ENCODE results near the gene CRTAC1. TPM values are rescaled to one million over a fixed set of nuclear protein-coding genes. Genes with fewer than 3 reads are reported as not detected.

The CRTAC1 gene
- total RNA-seq, 1 donor from 2014 or later, result 0.30 TPM

DNA sequence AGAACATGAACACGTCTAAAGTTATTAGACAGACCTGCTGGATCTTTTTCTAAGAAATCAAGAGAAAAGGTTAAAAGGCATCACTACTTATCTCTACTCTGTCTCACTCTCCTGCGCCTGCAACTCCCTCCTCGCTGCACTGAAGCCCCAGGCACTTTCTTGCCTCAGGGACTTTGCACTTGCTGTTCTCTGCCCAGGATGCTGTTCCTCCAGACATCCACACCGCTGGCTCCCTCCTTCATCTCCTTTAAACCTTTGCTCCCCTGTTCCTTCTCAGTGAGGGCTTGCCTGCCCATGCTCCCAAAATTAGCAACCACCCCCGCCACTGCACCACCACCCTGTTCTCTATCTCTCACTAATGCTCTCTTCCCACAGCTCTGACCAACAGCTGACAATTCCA is 93.4 kb downstream of the CRTAC1 start:
- Histone ChIP-seq H3K4me1 (no peaks in the 10 kb centered on the region), H3K27ac (no peak overlapping the region), H3K4me2 (no peak overlapping the region), H4K20me1 (ENCODE audit: low read depth) (no peaks in the 10 kb centered on the region), H3F3A (ENCODE audit: low read depth) (no peaks in the 10 kb centered on the region), H3K9ac (no peak overlapping the region), H3K36me3 (no peaks in the 10 kb centered on the region), H3K9me3 (ENCODE audit: low read depth) (no peaks in the 10 kb centered on the region), H3K27me3 (no peaks in the 10 kb centered on the region), H3K79me2 (ENCODE audit: low read depth) (no peaks in the 10 kb centered on the region), H3K4me3 (no peak overlapping the region), H2AFZ (replicated peaks) (no peak overlapping the region)
- Mint-ChIP-seq H3K4me1 (no peaks in the 10 kb centered on the region), H3K9me3 (no peaks in the 10 kb centered on the region), H3K36me3 (no peaks in the 10 kb centered on the region), H3K4me3 (no peak overlapping the region), H3K27me3 (ENCODE audit: insufficient read depth, low read depth) (peaks cover 7% of the 10 kb centered on the region), H3K27ac (no peak overlapping the region)
- DNase-seq (ENCODE audit: low spot score), result no peak
- no peak for TF ChIP-seq CTCF (IDR thresholded peaks at IDR 0.05)

DNA sequence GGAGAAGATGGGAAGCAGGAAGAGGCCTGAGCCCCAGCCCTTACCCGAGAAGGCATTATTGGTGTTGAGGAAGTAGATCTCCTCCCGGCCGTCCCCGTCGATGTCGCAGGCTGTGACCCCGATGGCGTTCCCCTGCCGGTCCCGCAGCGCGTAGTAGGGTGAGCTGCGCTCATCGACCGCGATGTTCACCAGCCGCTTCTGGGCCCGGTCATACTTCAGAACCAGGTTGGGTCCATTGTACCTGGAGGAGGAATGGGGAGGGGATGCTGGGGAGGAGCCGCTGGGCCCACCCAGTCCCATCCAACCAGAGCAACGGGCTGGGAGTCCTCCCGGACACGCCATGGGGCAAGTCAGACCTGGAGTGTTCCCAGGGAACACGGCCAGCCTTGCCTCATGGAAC is 94.3 kb downstream of the CRTAC1 start:
- no peak overlapping the region for H3K4me3 Mint-ChIP-seq
- H3K36me3 Mint-ChIP-seq, result no peaks in the 10 kb centered on the region
- H4K20me1 ChIP-seq (ENCODE audit: low read depth), result no peaks in the 10 kb centered on the region
- no peaks in the 10 kb centered on the region for H3K27me3 ChIP-seq
- H3K4me1 ChIP-seq, result no peaks in the 10 kb centered on the region
- H3K4me2 ChIP-seq, result no peak overlapping the region
- no peak overlapping the region for H3K9ac ChIP-seq
- no peaks in the 10 kb centered on the region for H3K79me2 ChIP-seq (ENCODE audit: low read depth)
- H3K27ac Mint-ChIP-seq, result no peak overlapping the region
- no peak for DNase-seq (ENCODE audit: low spot score)
- H3K9me3 ChIP-seq (ENCODE audit: low read depth), result no peaks in the 10 kb centered on the region
- TF ChIP-seq CTCF (IDR thresholded peaks at IDR 0.05) (no peak), EZH2phosphoT487 (IDR thresholded peaks at IDR 0.05) (no peak), EZH2 (IDR thresholded peaks at IDR 0.05) (no peak)
- H2AFZ ChIP-seq (replicated peaks), result no peak overlapping the region
- H3K27me3 Mint-ChIP-seq (ENCODE audit: insufficient read depth, low read depth), result peaks cover 9% of the 10 kb centered on the region
- H3K36me3 ChIP-seq, result no peaks in the 10 kb centered on the region
- H3K27ac ChIP-seq, result no peak overlapping the region
- no peak overlapping the region for H3K4me3 ChIP-seq
- H3K4me1 Mint-ChIP-seq, result no peaks in the 10 kb centered on the region
- no peaks in the 10 kb centered on the region for H3K9me3 Mint-ChIP-seq
- no peaks in the 10 kb centered on the region for H3F3A ChIP-seq (ENCODE audit: low read depth)

DNA sequence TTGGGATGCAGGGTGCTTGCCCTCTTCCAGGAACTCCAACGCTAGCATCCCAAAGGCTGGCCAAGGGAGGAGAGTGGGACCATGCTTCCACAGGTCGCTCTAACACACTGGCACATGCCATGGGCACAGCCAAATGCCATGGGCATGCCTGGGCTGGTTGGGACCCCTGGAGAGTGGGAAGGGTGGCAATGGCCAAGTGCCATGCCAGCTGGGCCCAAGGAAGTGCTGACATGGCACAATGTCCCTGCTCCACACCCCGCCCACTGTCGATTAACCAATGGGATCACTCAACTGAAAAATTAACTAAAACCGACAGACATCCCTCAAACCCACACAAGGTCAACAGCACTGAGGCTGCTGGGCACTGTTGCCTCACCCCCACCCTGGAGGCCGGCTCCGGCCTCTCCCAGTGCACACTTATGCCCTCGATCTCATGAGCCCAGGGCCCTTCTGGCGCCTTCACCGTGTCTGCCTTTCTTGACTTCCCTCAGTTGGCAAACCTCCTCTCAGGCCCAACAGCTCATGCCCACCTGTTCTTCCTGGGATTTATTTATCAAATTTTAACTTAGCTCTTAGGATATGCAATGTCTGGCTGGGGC is 97.4 kb downstream of the CRTAC1 start:
- no peak overlapping the region for H3K27ac Mint-ChIP-seq

More for the DNA sequence above, 97.4 kb downstream of the CRTAC1 start:
- no peaks in the 10 kb centered on the region for H3K79me2 ChIP-seq (ENCODE audit: low read depth)
- no peaks in the 10 kb centered on the region for H3K9me3 Mint-ChIP-seq
- TF ChIP-seq CTCF (IDR thresholded peaks at IDR 0.05), result no peak
- TF ChIP-seq EZH2 (IDR thresholded peaks at IDR 0.05), result no peak
- no peak for TF ChIP-seq EZH2phosphoT487 (IDR thresholded peaks at IDR 0.05)
- H3K36me3 ChIP-seq, result no peaks in the 10 kb centered on the region
- no peak overlapping the region for H3K4me3 Mint-ChIP-seq
- no peak overlapping the region for H3K9ac ChIP-seq
- DNase-seq (ENCODE audit: low spot score), result no peak
- H3K9me3 ChIP-seq (ENCODE audit: low read depth), result no peaks in the 10 kb centered on the region
- no peak overlapping the region for H2AFZ ChIP-seq (replicated peaks)
- H3F3A ChIP-seq (ENCODE audit: low read depth), result no peaks in the 10 kb centered on the region
- no peaks in the 10 kb centered on the region for H3K4me1 Mint-ChIP-seq
- H3K4me1 ChIP-seq, result no peaks in the 10 kb centered on the region
- no peak overlapping the region for H3K27ac ChIP-seq
- H4K20me1 ChIP-seq (ENCODE audit: low read depth), result no peaks in the 10 kb centered on the region
- peaks cover 14% of the 10 kb centered on the region for H3K27me3 Mint-ChIP-seq (ENCODE audit: insufficient read depth, low read depth)
- H3K27me3 ChIP-seq, result no peaks in the 10 kb centered on the region
- H3K36me3 Mint-ChIP-seq, result no peaks in the 10 kb centered on the region
- no peak overlapping the region for H3K4me2 ChIP-seq
- no peak overlapping the region for H3K4me3 ChIP-seq
